Effector memory CD8-positive, alpha-beta T cell (primary cell): ENCODE results near the gene MTHFSD.

Experiments
- ATAC-seq: fragments of 150-1000 bp; cut with Tn5 transposase; replicated peaks from 2 replicates; pipeline ENCODE4 v1.10.0; 2021; ENCODE audit warnings: mild to moderate bottlenecking, moderate library complexity
- DNase-seq, 3 experiments: peaks; one replicate each; pipeline ENCODE4 v3.0.0; 2021
- H3K27ac Mint-ChIP-seq, 2 donors: one replicate each; pipeline ENCODE4 v1.8.0; 2022; ENCODE audit warnings: mild to moderate bottlenecking in 2 of 2, mixed read lengths in 2 of 2, moderate library complexity in 2 of 2
- H3K27me3 Mint-ChIP-seq, 2 donors: one replicate each; pipeline ENCODE4 v1.8.0; 2022; ENCODE audit warnings: mixed read lengths in 2 of 2
- H3K36me3 Mint-ChIP-seq: one replicate; pipeline ENCODE4 v1.8.0; 2022; ENCODE audit warnings: mild to moderate bottlenecking, moderate library complexity, mixed read lengths; ENCODE audit not compliant: insufficient read depth
- H3K4me1 Mint-ChIP-seq, 2 donors: one replicate each; pipeline ENCODE4 v1.8.0; 2022; ENCODE audit warnings: low read depth in 2 of 2, mixed read lengths in 2 of 2
- H3K4me3 Mint-ChIP-seq, 2 donors: one replicate each; pipeline ENCODE4 v1.8.0; 2022; ENCODE audit warnings: mild to moderate bottlenecking in 2 of 2, mixed read lengths in 2 of 2, moderate library complexity in 2 of 2
- H3K9me3 Mint-ChIP-seq, 2 donors: one replicate each; pipeline ENCODE4 v1.8.0; 2022; ENCODE audit warnings: mixed read lengths in 2 of 2

MTHFSD gene

GRCh38 chr16:86559802-86560305 is 4.8 kb upstream of the MTHFSD start:
- H3K4me1 Mint-ChIP-seq = peaks cover 17 to 20% of the 10 kb centered on the region in 2 donors
- H3K27me3 Mint-ChIP-seq = peaks cover 32 to 60% of the 10 kb centered on the region in 2 donors
- no peaks in the 10 kb centered on the region for H3K9me3 Mint-ChIP-seq
- peaks cover 10% of the 10 kb centered on the region for H3K36me3 Mint-ChIP-seq
- ATAC-seq = no peak
- no peak overlapping the region for H3K4me3 Mint-ChIP-seq
- H3K27ac Mint-ChIP-seq = no peak overlapping the region
- no peak for DNase-seq

GRCh38 chr16:86558355-86559193 is 3.5 kb upstream of the MTHFSD start:
- H3K4me1 Mint-ChIP-seq = peaks cover 17 to 19% of the 10 kb centered on the region in 2 donors
- H3K27ac Mint-ChIP-seq = no peak overlapping the region
- no peak for DNase-seq
- ATAC-seq = no peak
- H3K36me3 Mint-ChIP-seq = peaks cover 12% of the 10 kb centered on the region
- H3K27me3 Mint-ChIP-seq = peaks cover 19 to 47% of the 10 kb centered on the region in 2 donors
- no peaks in the 10 kb centered on the region for H3K9me3 Mint-ChIP-seq
- no peak overlapping the region for H3K4me3 Mint-ChIP-seq

DNA sequence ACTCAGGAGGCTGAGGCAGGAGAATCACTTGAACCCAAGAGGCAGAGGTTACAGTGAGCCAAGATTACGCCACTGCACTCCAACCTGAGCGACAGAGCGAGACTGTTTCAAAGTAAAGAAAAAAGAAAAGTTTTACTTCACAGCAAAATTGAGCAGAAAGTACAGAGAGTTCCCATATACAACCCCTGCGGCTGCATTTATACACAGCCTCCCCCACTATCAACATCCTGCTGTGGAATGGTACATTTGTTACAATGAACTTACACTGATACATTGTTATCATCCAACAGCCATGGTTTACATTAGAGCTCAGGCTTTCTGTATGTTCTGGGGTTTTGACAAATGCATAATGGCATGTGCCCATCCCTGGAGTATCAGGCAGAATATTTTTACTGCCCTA is 2.6 kb upstream of the MTHFSD start:
- Mint-ChIP-seq H3K9me3 (no peaks in the 10 kb centered on the region), H3K27ac (no peak overlapping the region), H3K4me1 (peaks cover 16 to 20% of the 10 kb centered on the region in 2 donors), H3K4me3 (no peak overlapping the region), H3K36me3 (peaks cover 15% of the 10 kb centered on the region), H3K27me3 (peaks cover 18 to 37% of the 10 kb centered on the region in 2 donors)
- ATAC-seq (no peak), DNase-seq (no peak)

DNA sequence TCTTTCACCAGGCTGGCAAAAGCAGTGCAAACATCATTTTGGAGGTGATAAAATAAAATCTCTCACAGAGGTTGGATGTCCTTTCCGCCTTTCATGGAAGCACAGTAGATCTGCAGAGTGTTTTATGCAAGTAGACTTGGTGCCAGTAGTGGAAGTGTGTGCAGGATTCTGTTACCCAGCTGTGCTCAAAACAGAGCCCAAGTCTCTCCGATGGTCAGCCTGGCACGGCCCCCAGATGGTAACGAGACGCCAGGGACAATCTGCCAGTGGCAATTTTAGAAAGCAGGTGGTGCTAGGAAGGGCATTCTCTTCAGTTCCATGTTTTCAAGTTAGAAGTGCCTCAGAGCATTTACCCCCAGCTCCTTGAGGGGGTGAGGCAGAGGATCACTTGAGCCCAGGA is 1.5 kb upstream of the MTHFSD start:
- peaks cover 12 to 28% of the 10 kb centered on the region in 2 donors for H3K27me3 Mint-ChIP-seq
- peaks cover 17 to 24% of the 10 kb centered on the region in 2 donors for H3K4me1 Mint-ChIP-seq
- no peak for DNase-seq
- H3K4me3 Mint-ChIP-seq = peak overlapping the region in 1 of 2 donors; percentile 97
- peaks cover 15% of the 10 kb centered on the region for H3K36me3 Mint-ChIP-seq
- no peak overlapping the region for H3K27ac Mint-ChIP-seq
- no peak for ATAC-seq
- H3K9me3 Mint-ChIP-seq = no peaks in the 10 kb centered on the region

GRCh38 chr16:86555704-86556075 is 655 bp upstream of the MTHFSD start:
- no peak for DNase-seq
- Mint-ChIP-seq H3K4me3 (peak overlapping the region; percentile 97), H3K9me3 (no peaks in the 10 kb centered on the region), H3K27me3 (peaks cover 12 to 21% of the 10 kb centered on the region in 2 donors), H3K27ac (peak overlapping the region; percentile 99 to 100), H3K36me3 (peaks cover 15% of the 10 kb centered on the region), H3K4me1 (peaks cover 17 to 24% of the 10 kb centered on the region in 2 donors)
- ATAC-seq = no peak

DNA sequence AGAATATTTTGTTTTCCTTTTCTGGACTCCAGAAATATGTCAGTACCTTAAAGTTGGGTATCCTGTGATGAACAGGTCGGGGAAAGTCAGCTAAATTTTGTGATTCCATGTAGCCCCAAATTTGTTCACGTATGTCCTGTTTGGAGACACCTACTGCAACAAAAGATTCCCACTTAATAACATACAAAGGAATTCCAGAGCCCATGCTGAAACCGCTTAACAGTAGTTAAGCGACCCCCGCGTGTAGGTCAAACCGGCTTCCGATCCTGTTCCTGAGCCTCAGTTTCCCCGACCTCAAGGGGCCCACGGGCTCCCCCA is 477 bp downstream of the MTHFSD start:
- ATAC-seq = peak; percentile 1

DNA sequence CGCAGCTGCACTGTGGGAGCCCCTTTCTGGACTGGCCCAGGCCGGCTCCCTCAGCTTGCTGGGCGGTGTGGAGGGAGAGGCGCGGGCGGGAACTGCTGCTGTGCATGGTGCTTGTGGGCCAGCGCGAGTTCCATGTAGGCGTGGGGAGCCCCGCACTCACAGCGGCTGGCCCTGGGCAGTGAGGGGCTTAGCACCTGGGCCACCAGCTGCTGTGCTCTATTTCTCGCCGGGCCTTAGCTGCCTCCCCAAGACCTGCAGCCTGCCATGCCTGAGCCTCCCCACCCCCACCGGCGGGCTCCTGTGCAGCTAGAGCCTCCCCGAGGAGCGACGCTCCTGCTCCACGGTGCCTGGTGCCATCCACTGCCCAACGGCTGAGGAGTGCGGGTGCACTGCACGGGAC is 1.7 kb downstream of the MTHFSD start:
- no peaks in the 10 kb centered on the region for H3K9me3 Mint-ChIP-seq
- DNase-seq (no peak), ATAC-seq (no peak)
- peak overlapping the region in 1 of 2 donors; percentile 97 for H3K4me3 Mint-ChIP-seq
- peaks cover 17 to 24% of the 10 kb centered on the region in 2 donors for H3K4me1 Mint-ChIP-seq
- H3K36me3 Mint-ChIP-seq = peaks cover 15% of the 10 kb centered on the region
- peak overlapping the region in 1 of 2 donors; percentile 100 for H3K27ac Mint-ChIP-seq
- H3K27me3 Mint-ChIP-seq = no peaks in the 10 kb centered on the region

More for the DNA sequence above, 477 bp downstream of the MTHFSD start:
- Mint-ChIP-seq H3K9me3 (no peaks in the 10 kb centered on the region), H3K4me1 (peaks cover 17 to 24% of the 10 kb centered on the region in 2 donors), H3K27ac (peak overlapping the region; percentile 99 to 100), H3K4me3 (peak overlapping the region; percentile 97), H3K36me3 (peaks cover 15% of the 10 kb centered on the region), H3K27me3 (peaks cover 2 to 10% of the 10 kb centered on the region in 2 donors)
- no peak for DNase-seq

- H3K9me3 Mint-ChIP-seq = no peaks in the 10 kb centered on the region
- H3K27me3 Mint-ChIP-seq = no peaks in the 10 kb centered on the region
- peaks cover 14% of the 10 kb centered on the region for H3K36me3 Mint-ChIP-seq
- DNase-seq = no peak
- no peak overlapping the region for H3K4me3 Mint-ChIP-seq
- ATAC-seq = no peak
- peaks cover 11 to 20% of the 10 kb centered on the region in 2 donors for H3K4me1 Mint-ChIP-seq
- H3K27ac Mint-ChIP-seq = no peak overlapping the region
Measured at GRCh38 chr16:86550281-86550680, 4.8 kb downstream of the MTHFSD start.

GRCh38 chr16:86549893-86550190 is 5.2 kb downstream of the MTHFSD start:
- ATAC-seq (no peak), DNase-seq (no peak)

DNA sequence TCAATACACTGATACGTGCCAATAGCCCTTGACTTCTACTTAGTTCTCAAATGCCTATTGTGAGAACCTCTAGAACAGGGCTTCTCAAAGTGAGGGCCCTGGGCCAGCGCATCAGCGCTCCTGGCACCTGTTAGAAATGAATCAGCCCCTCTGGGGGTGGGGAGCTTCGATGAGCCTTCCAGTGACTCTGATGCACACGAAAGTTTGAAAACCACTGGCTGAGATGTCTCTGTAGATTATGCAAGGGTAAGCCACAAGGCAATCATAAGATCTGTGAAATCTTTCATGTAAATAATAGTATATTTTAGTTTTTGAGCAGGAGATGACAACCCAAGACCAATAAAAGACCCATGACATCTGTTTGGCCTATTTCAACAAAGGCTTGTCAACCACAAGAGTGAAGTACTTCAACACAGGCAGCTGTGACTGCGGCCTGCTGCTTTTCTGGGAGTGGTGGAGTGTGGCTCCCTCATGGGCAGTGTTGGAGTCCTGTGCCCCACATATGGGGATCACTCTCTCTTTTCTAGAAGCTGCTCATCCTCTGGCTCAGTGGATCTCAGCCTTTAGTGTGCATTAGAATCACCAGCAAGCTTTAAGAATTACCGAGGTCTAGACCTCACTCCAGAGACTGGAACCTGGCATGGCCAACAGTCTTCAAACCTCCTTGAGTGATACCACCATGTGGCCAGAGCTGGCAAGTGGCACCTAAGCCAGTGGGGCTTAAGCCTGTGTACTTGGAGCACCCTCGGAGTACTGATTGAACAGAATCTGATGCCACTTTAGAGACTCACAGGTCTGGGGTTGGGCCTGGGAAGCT is 5.8 kb downstream of the MTHFSD start:
- Mint-ChIP-seq H3K36me3 (peaks cover 12% of the 10 kb centered on the region), H3K27ac (peak overlapping the region in 1 of 2 donors; percentile 35), H3K27me3 (no peaks in the 10 kb centered on the region), H3K4me3 (no peak overlapping the region), H3K4me1 (peaks cover 6 to 13% of the 10 kb centered on the region in 2 donors), H3K9me3 (no peaks in the 10 kb centered on the region)
- ATAC-seq (no peak), DNase-seq (no peak)

More at GRCh38 chr16:86549893-86550190, 5.2 kb downstream of the MTHFSD start:
- Mint-ChIP-seq H3K9me3 (no peaks in the 10 kb centered on the region), H3K4me3 (no peak overlapping the region), H3K27ac (no peak overlapping the region), H3K27me3 (no peaks in the 10 kb centered on the region), H3K36me3 (peaks cover 12% of the 10 kb centered on the region), H3K4me1 (peaks cover 6 to 16% of the 10 kb centered on the region in 2 donors)

GRCh38 chr16:86547286-86547685 is 7.7 kb downstream of the MTHFSD start:
- Mint-ChIP-seq H3K27ac (no peak overlapping the region), H3K4me1 (peaks cover 0 to 1% of the 10 kb centered on the region in 2 donors), H3K4me3 (no peak overlapping the region), H3K9me3 (no peaks in the 10 kb centered on the region), H3K36me3 (peaks cover 11% of the 10 kb centered on the region), H3K27me3 (no peaks in the 10 kb centered on the region)
- ATAC-seq (no peak), DNase-seq (no peak)

GRCh38 chr16:86546638-86547013 is 8.4 kb downstream of the MTHFSD start:
- Mint-ChIP-seq H3K36me3 (peaks cover 11% of the 10 kb centered on the region), H3K4me3 (no peak overlapping the region), H3K9me3 (no peaks in the 10 kb centered on the region), H3K27me3 (no peaks in the 10 kb centered on the region), H3K27ac (no peak overlapping the region), H3K4me1 (no peaks in the 10 kb centered on the region)
- DNase-seq (no peak), ATAC-seq (no peak)

DNA sequence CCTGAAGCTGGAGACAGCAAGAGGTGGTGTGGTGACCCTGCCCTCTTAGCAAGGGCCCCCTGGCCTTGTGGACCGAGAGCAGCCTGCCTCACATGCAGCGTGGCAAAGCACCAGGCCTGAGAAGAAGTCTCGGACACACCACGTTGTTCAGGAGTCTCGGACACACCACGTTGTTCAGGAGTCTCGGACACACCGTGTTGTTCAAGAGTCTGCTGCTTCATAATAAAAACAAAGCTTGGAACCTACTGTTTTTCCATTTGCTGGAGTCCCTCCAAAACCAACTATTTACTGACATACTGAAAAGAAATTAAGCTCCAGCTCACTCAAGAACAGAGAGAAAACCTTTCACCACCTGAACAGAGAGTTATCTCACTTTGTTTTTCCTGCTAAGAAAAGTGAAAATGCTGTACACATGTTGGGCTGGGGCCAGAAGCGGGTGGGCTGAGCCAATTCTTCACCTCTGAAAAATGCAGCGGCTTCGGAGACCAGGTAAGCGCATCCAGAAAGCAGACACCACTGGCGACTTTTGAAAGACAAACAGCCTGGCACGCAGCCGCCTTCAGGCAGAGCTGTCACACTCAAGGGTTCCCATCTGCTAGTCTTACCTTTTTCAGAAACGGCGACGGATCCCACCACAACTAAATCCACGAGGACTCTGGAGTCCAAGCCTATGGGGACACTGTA is 8.9 kb downstream of the MTHFSD start:
- no peak for ATAC-seq
- Mint-ChIP-seq H3K36me3 (peaks cover 11% of the 10 kb centered on the region), H3K9me3 (no peaks in the 10 kb centered on the region), H3K27me3 (no peaks in the 10 kb centered on the region), H3K4me3 (no peak overlapping the region), H3K27ac (no peak overlapping the region), H3K4me1 (no peaks in the 10 kb centered on the region)
- DNase-seq = no peak
